ENCODE measurements around the gene ANXA10. TPM values are rescaled to one million over a fixed set of nuclear protein-coding genes. Genes with fewer than 3 reads are reported as not detected.

The ANXA10 gene
- polyA plus RNA-seq, 1 experiment: not detected

DNA sequence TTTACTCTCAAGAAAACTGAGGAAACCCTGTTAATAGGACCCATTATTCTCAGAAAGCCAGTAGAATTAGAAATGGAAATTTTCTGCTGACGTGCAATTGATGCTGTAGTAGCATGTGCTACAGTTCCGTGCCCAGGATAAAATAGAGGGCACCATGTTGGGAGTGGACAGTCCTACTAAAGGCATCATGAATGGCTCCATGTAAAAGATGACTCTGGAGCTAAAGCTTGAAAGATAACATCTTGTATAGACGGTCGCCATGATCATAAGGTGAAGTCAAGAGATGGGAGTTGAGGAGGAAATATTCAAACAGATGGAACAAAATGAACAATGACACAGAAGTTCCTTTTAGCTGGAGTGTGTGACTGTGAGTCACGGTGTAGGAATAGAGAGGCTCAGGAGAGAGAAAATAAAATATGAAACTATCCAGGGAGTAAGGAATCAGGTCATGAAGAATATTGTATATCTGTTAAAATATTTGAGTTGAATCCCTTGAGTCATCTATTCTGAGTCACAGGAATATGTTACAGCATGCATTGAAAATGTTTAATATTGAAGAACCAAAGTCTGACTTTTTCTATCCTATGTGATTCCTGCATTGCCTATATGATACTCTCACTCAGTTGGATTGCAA lies 31.8 kb downstream of the ANXA10 start:
- TF ChIP-seq, protein P1, sequence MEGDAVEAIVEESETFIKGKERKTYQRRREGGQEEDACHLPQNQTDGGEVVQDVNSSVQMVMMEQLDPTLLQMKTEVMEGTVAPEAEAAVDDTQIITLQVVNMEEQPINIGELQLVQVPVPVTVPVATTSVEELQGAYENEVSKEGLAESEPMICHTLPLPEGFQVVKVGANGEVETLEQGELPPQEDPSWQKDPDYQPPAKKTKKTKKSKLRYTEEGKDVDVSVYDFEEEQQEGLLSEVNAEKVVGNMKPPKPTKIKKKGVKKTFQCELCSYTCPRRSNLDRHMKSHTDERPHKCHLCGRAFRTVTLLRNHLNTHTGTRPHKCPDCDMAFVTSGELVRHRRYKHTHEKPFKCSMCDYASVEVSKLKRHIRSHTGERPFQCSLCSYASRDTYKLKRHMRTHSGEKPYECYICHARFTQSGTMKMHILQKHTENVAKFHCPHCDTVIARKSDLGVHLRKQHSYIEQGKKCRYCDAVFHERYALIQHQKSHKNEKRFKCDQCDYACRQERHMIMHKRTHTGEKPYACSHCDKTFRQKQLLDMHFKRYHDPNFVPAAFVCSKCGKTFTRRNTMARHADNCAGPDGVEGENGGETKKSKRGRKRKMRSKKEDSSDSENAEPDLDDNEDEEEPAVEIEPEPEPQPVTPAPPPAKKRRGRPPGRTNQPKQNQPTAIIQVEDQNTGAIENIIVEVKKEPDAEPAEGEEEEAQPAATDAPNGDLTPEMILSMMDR (IDR thresholded peaks at IDR 0.05; ENCODE audit: insufficient read depth, low read depth, low read length): no peak
- H3K27me3 ChIP-seq (ENCODE audit: control insufficient read depth, insufficient read depth, low read length): no peaks in the 10 kb centered on the region
- H3K36me3 ChIP-seq (ENCODE audit: control insufficient read depth, insufficient read depth, low read length): no peaks in the 10 kb centered on the region; the same call in 1 of the 2 replicates
- POLR2A ChIA-PET: interaction anchor here (0.7 kb wide), 1 partner anchor 370 kb away, joined by 3 read pairs; no protein-coding TSS in a partner anchor
- DNase-seq (ENCODE audit: low read depth): no peak
- no peak overlapping the region for H3K4me3 ChIP-seq (ENCODE audit: low read depth, low read length)
- CTCF ChIA-PET: interaction anchor here (1.3 kb wide), 1 partner anchor 22 kb away, joined by 3 read pairs; no protein-coding TSS in a partner anchor

DNA sequence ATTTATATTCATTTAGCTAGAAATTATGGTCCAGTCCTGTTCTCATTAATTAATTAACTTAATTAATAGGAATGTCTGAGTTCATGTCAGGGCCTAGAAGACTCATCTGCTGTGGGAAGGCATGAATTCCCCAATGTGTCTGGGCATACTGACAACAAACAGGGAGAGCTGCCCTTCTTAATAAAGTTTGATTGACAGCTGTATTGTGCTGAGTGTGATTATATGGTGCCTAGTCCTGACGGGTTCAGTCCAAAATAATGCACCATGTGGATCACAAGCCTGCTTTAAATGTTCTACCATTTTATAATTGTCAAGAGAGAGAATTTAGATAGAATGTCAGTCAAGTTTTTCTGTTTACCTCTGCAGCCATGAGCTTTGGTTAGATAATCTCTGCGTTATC lies 34.6 kb downstream of the ANXA10 start:
- ChIA-PET CTCF (interaction anchor here (1.2 kb wide), 1 partner anchor 12 kb away, joined by 3 read pairs; no protein-coding TSS in a partner anchor), POLR2A (no interaction called here)
- no peak for DNase-seq (ENCODE audit: low read depth)
- Histone ChIP-seq H3K4me3 (ENCODE audit: low read depth, low read length) (no peak overlapping the region), H3K27me3 (ENCODE audit: control insufficient read depth, insufficient read depth, low read length) (no peaks in the 10 kb centered on the region), H3K36me3 (ENCODE audit: control insufficient read depth, insufficient read depth, low read length) (no peaks in the 10 kb centered on the region; the same call in 1 of the 2 replicates)
- TF ChIP-seq, protein P1 (IDR thresholded peaks at IDR 0.05; ENCODE audit: insufficient read depth, low read depth, low read length): no peak

DNA sequence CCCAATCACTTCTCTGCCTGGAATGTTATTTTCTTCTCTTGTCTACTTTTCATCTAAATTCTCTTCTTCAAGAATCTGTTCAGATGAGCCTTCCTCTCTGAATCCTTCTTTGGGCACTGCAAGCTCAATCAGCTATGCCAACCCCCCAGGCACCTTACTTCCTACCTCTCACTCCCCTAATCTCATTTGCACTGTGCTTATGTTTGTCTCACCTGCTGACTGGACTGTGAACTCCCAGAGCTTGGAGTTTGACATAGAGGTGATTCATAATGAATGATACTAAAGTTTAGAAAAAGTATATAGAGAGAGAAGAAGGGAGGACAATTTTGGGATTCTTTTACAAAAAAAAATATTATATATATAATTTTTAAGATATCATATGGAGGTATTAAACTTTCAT lies 36.3 kb downstream of the ANXA10 start:
- TF ChIP-seq, protein P1 (IDR thresholded peaks at IDR 0.05; ENCODE audit: insufficient read depth, low read depth, low read length): no peak
- Histone ChIP-seq H3K36me3 (ENCODE audit: control insufficient read depth, insufficient read depth, low read length) (no peaks in the 10 kb centered on the region), H3K27me3 (ENCODE audit: control insufficient read depth, insufficient read depth, low read length) (no peaks in the 10 kb centered on the region), H3K4me3 (ENCODE audit: low read depth, low read length) (no peak overlapping the region)
- POLR2A ChIA-PET: no interaction called here
- DNase-seq (ENCODE audit: low read depth): no peak
- CTCF ChIA-PET: no interaction called here

DNA sequence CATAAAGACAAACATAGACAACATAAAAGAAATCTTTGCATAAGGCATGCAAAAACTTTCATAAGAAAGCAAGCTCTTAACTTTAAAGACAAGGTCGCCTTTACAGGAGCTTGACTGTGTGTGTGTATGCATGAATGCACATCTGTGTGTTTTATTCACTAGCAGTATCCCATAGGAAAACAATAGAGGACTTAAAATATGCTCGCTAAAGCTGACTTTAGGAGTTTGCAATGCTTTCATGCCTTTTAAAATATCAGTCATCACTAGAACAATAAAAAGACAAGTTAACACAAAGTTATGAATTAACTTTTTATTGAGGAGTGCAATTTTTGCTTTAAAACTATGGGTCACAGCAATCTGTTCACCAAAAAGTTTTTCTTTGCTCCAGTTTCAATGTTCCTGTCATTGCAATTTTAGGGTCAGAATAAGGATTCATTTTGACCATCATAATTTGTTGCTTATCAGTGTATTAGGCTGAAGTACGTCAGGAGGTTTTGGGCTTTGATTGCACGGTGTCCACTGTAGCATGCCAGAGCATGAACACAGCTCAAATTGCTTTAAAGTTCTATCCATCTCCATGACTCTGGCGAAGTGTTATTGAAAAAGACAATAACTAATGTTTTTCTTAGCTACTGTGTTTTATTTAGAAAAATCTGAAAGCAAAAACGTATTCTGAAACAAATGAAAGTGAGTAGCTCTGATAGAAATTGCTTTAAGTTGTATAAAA lies 36.9 kb downstream of the ANXA10 start:
- CTCF ChIA-PET: no interaction called here
- H3K4me3 ChIP-seq (ENCODE audit: low read depth, low read length): no peak overlapping the region
- H3K27me3 ChIP-seq (ENCODE audit: control insufficient read depth, insufficient read depth, low read length): no peaks in the 10 kb centered on the region
- H3K36me3 ChIP-seq (ENCODE audit: control insufficient read depth, insufficient read depth, low read length): no peaks in the 10 kb centered on the region
- no peak for DNase-seq (ENCODE audit: low read depth)
- POLR2A ChIA-PET: no interaction called here
- TF ChIP-seq, protein P1 (IDR thresholded peaks at IDR 0.05; ENCODE audit: insufficient read depth, low read depth, low read length): no peak

DNA sequence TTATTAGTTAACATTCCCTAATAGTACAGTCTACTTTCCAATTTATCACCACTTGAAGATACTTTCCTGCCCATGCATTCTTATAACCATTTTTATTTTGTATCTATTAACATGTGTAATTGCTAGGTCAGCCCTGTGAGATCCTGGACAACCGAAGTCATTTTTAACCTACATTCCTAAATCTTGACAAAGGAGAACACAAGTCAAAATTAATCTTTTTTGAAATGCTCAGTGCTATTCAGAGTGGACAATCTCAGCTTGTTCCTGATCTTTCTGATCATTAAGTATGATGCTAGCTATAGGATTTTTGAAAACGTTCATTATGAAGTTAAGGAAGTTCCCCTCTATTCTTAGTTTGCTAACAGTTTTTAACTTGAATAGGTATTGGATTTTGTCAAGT lies 37.5 kb downstream of the ANXA10 start:
- H3K27me3 ChIP-seq (ENCODE audit: control insufficient read depth, insufficient read depth, low read length): no peaks in the 10 kb centered on the region
- POLR2A ChIA-PET: no interaction called here
- no peak overlapping the region for H3K4me3 ChIP-seq (ENCODE audit: low read depth, low read length)
- CTCF ChIA-PET: no interaction called here
- no peaks in the 10 kb centered on the region for H3K36me3 ChIP-seq (ENCODE audit: control insufficient read depth, insufficient read depth, low read length)
- no peak for DNase-seq (ENCODE audit: low read depth)
- TF ChIP-seq, protein P1 (IDR thresholded peaks at IDR 0.05; ENCODE audit: insufficient read depth, low read depth, low read length): no peak

All from BJ (cell line).